Parathyroid adenoma (tissue), 2 donors: ENCODE data around the gene TNRC6B.

Source experiments
- H2AFZ ChIP-seq: fragments of 300-600 bp; sonication (generic); one replicate; pipeline ENCODE4 v1.7.0; 2017; ENCODE audit warnings: antibody characterized with exemption, mild to moderate bottlenecking
- H3K27ac ChIP-seq: fragments of 300-600 bp; sonication (generic); one replicate; pipeline ENCODE4 v1.7.0; 2017
- H3K27me3 ChIP-seq: fragments of 300-600 bp; sonication (generic); one replicate; pipeline ENCODE4 v1.7.0; 2017; ENCODE audit warnings: low read length; ENCODE audit not compliant: control insufficient read depth, insufficient read depth
- H3K36me3 ChIP-seq: fragments of 300-600 bp; sonication (generic); one replicate; pipeline ENCODE4 v1.7.0; 2017; ENCODE audit warnings: low read length; ENCODE audit not compliant: control insufficient read depth, insufficient read depth
- H3K4me1 ChIP-seq: fragments of 300-600 bp; sonication (generic); one replicate; pipeline ENCODE4 v1.7.0; 2017; ENCODE audit warnings: control low read depth
- H3K4me2 ChIP-seq: fragments of 300-600 bp; sonication (generic); one replicate; pipeline ENCODE4 v1.7.0; 2017; ENCODE audit warnings: low read length
- H3K4me3 ChIP-seq: fragments of 300-600 bp; sonication (generic); one replicate; pipeline ENCODE4 v1.7.0; 2017; ENCODE audit warnings: low read depth, low read length
- H3K79me2 ChIP-seq: fragments of 300-600 bp; sonication (generic); one replicate; pipeline ENCODE4 v1.7.0; 2017; ENCODE audit warnings: control low read depth
- H3K9ac ChIP-seq: fragments of 300-600 bp; sonication (generic); one replicate; pipeline ENCODE4 v1.7.0; 2017; ENCODE audit warnings: mild to moderate bottlenecking
- H3K9me3 ChIP-seq: fragments of 300-600 bp; sonication (generic); one replicate; pipeline ENCODE4 v1.7.0; 2017; ENCODE audit warnings: low read length; ENCODE audit not compliant: control insufficient read depth
- CTCF ChIP-seq: fragments of 300-600 bp; sonication (generic); IDR thresholded peaks from one replicate; pipeline ENCODE4 v1.7.0; 2017; ENCODE audit warnings: antibody characterized with exemption, mild to moderate bottlenecking
- donor health status: primary hyperparathyroidism.

TNRC6B gene

GRCh38 chr22:40237241-40237640, 59.5 kb downstream of the TNRC6B start:
- Histone ChIP-seq H3K36me3 (no peaks in the 10 kb centered on the region), H3K4me2 (no peak overlapping the region), H3K27me3 (no peaks in the 10 kb centered on the region), H3K9ac (no peak overlapping the region), H3K4me3 (no peak overlapping the region), H2AFZ (no peak overlapping the region), H3K4me1 (peaks cover 3% of the 10 kb centered on the region), H3K79me2 (peaks cover 24% of the 10 kb centered on the region), H3K9me3 (no peaks in the 10 kb centered on the region), H3K27ac (no peak overlapping the region)
- TF ChIP-seq CTCF, result no peak

- Histone ChIP-seq H3K4me1 (peaks cover 3% of the 10 kb centered on the region), H3K9me3 (no peaks in the 10 kb centered on the region), H3K9ac (no peak overlapping the region), H3K79me2 (peaks cover 24% of the 10 kb centered on the region), H3K27ac (no peak overlapping the region), H3K27me3 (no peaks in the 10 kb centered on the region), H3K36me3 (no peaks in the 10 kb centered on the region), H3K4me3 (no peak overlapping the region), H2AFZ (no peak overlapping the region), H3K4me2 (no peak overlapping the region)
- TF ChIP-seq CTCF, result no peak
Observed at GRCh38 chr22:40237788-40238424, 60.2 kb downstream of the TNRC6B start.

GRCh38 chr22:40238425-40239344, 61.0 kb downstream of the TNRC6B start:
- Histone ChIP-seq H2AFZ (no peak overlapping the region), H3K9ac (no peak overlapping the region), H3K4me2 (no peak overlapping the region), H3K4me1 (peaks cover 3% of the 10 kb centered on the region), H3K9me3 (no peaks in the 10 kb centered on the region), H3K27ac (no peak overlapping the region), H3K27me3 (no peaks in the 10 kb centered on the region), H3K36me3 (no peaks in the 10 kb centered on the region), H3K79me2 (peaks cover 24% of the 10 kb centered on the region), H3K4me3 (no peak overlapping the region)
- TF ChIP-seq CTCF, result no peak

- no peak for TF ChIP-seq CTCF
- Histone ChIP-seq H3K27ac (no peak overlapping the region), H3K9me3 (no peaks in the 10 kb centered on the region), H3K4me2 (no peak overlapping the region), H3K27me3 (no peaks in the 10 kb centered on the region), H3K36me3 (no peaks in the 10 kb centered on the region), H3K79me2 (peaks cover 24% of the 10 kb centered on the region), H3K4me1 (peaks cover 3% of the 10 kb centered on the region), H3K4me3 (no peak overlapping the region), H2AFZ (no peak overlapping the region), H3K9ac (no peak overlapping the region)
Observed at GRCh38 chr22:40239345-40239683, 61.6 kb downstream of the TNRC6B start.
